ENCODE measurements around the gene PADI4. TPM values are rescaled to one million over a fixed set of nuclear protein-coding genes. Genes with fewer than 3 reads are reported as not detected.

PADI4 gene
- total RNA-seq, 3 donors from 2014 or later = 0.22 TPM; not detected in 2

DNA sequence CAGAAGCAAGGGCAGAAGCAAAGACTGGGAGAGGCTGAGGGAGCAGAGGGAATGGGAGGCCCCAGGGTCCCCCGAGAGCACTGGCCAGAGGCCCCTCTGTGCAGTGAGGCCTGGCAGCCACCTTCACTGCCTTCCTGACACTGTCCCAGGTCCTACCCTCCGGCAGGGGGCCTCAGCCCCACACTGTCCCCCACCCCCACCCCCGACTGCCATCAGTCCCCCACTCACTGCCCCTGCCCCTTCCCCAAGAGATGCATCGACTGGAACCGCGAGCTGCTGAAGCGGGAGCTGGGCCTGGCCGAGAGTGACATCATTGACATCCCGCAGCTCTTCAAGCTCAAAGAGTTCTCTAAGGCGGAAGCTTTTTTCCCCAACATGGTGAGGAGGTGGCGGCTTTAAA is 51.0 kb downstream of the PADI4 start:
- no peaks in the 10 kb centered on the region for H3K4me1 ChIP-seq (ENCODE audit: low read depth)
- TF ChIP-seq, protein P1, sequence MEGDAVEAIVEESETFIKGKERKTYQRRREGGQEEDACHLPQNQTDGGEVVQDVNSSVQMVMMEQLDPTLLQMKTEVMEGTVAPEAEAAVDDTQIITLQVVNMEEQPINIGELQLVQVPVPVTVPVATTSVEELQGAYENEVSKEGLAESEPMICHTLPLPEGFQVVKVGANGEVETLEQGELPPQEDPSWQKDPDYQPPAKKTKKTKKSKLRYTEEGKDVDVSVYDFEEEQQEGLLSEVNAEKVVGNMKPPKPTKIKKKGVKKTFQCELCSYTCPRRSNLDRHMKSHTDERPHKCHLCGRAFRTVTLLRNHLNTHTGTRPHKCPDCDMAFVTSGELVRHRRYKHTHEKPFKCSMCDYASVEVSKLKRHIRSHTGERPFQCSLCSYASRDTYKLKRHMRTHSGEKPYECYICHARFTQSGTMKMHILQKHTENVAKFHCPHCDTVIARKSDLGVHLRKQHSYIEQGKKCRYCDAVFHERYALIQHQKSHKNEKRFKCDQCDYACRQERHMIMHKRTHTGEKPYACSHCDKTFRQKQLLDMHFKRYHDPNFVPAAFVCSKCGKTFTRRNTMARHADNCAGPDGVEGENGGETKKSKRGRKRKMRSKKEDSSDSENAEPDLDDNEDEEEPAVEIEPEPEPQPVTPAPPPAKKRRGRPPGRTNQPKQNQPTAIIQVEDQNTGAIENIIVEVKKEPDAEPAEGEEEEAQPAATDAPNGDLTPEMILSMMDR (IDR thresholded peaks at IDR 0.05) = no peak
- H3K9me3 ChIP-seq = no peaks in the 10 kb centered on the region
- no peak overlapping the region for H3K4me3 ChIP-seq
- intact Hi-C loops (cut with DNase I, micrococcal nuclease) = no loop called here
- DNase-seq (no peak), ATAC-seq (no peak)
- no peaks in the 10 kb centered on the region for H3K36me3 ChIP-seq (ENCODE audit: low read depth)

- DNase-seq = no peak
- H3K9me3 ChIP-seq = no peaks in the 10 kb centered on the region
- no peak for ATAC-seq
- TF ChIP-seq, protein P1 (IDR thresholded peaks at IDR 0.05) = no peak
- H3K4me3 ChIP-seq = no peak overlapping the region
- no peaks in the 10 kb centered on the region for H3K4me1 ChIP-seq (ENCODE audit: low read depth)
- intact Hi-C loops (cut with DNase I, micrococcal nuclease) = no loop called here
- H3K36me3 ChIP-seq (ENCODE audit: low read depth) = no peaks in the 10 kb centered on the region
These were observed 51.8 kb downstream of the PADI4 start for GRCh38 chr1:17359808-17360207.

GRCh38 chr1:17360272-17360956 is 52.4 kb downstream of the PADI4 start:
- H3K4me3 ChIP-seq = no peak overlapping the region
- intact Hi-C loops (cut with DNase I, micrococcal nuclease) = no loop called here
- H3K4me1 ChIP-seq (ENCODE audit: low read depth) = no peaks in the 10 kb centered on the region
- no peak for DNase-seq
- no peak for ATAC-seq
- no peaks in the 10 kb centered on the region for H3K36me3 ChIP-seq (ENCODE audit: low read depth)
- H3K9me3 ChIP-seq = no peaks in the 10 kb centered on the region
- TF ChIP-seq, protein P1 (IDR thresholded peaks at IDR 0.05) = no peak

DNA sequence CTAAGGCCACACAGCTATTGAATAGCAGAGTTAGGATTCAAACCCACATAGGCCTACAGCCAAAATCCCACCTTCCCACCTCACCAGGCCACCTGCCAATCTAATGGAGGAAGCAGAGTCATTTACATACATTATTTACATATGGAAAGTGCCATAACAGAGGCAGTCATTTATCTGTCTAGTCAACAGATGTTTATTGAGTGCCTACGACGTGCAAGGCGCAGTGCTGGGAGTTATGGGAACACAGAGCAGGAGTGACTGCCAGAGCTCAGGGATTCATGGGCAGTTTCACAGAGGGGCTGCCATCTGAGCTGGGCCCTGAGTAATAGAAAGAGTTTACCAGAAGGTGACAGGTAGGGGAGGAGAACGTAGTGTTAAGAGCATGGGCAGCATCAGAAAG is 53.7 kb downstream of the PADI4 start:
- ATAC-seq (no peak), DNase-seq (no peak)
- Histone ChIP-seq H3K9me3 (no peaks in the 10 kb centered on the region), H3K4me1 (ENCODE audit: low read depth) (no peaks in the 10 kb centered on the region), H3K36me3 (ENCODE audit: low read depth) (no peaks in the 10 kb centered on the region), H3K4me3 (no peak overlapping the region)
- TF ChIP-seq, protein P1 (IDR thresholded peaks at IDR 0.05) = no peak
- intact Hi-C loops (cut with DNase I, micrococcal nuclease) = no loop called here

GRCh38 chr1:17363351-17363750 is 55.4 kb downstream of the PADI4 start:
- Histone ChIP-seq H3K36me3 (ENCODE audit: low read depth) (no peaks in the 10 kb centered on the region), H3K9me3 (no peaks in the 10 kb centered on the region), H3K4me1 (ENCODE audit: low read depth) (no peaks in the 10 kb centered on the region), H3K4me3 (no peak overlapping the region)
- intact Hi-C loops (cut with DNase I, micrococcal nuclease) = no loop called here
- TF ChIP-seq, protein P1 (IDR thresholded peaks at IDR 0.05) = no peak
- ATAC-seq (no peak), DNase-seq (no peak)

DNA sequence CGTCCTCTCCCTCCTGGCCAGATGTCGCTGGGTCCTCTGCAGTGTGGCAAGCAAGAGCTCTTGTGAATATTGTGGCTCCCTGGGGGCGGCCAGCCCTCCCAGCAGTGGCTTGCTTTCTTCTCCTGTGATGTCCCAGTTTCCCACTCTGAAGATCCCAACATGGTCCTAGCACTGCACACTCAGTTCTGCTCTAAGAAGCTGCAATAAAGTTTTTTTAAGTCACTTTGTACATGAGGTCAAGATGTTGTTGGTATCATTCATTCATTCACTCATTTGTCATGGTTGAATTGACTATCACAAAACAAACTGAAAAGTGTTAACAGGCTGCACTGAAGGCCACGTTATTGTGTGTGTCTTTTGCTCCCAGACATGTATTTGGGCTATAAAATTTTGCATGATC is 55.8 kb downstream of the PADI4 start:
- Histone ChIP-seq H3K9me3 (no peaks in the 10 kb centered on the region), H3K4me3 (no peak overlapping the region), H3K36me3 (ENCODE audit: low read depth) (no peaks in the 10 kb centered on the region), H3K4me1 (ENCODE audit: low read depth) (no peaks in the 10 kb centered on the region)
- DNase-seq (no peak), ATAC-seq (no peak)
- intact Hi-C loops (cut with DNase I, micrococcal nuclease) = no loop called here
- TF ChIP-seq, protein P1 (IDR thresholded peaks at IDR 0.05) = no peak
